Mucosa of rectum (tissue), 2 donors: ENCODE results near the gene NPY1R.

Experiments
- H3K27ac ChIP-seq, 2 donors: one replicate each; pipeline ENCODE4 v1.7.0; 2013; ENCODE audit warnings: inconsistent platforms in 2 of 2, low read depth in 2 of 2, low read length in 2 of 2
- H3K27me3 ChIP-seq, 2 donors: one replicate each; pipeline ENCODE4 v1.7.0; 2013; ENCODE audit warnings: low read length in 2 of 2; ENCODE audit not compliant: control insufficient read depth in 2 of 2, insufficient read depth in 2 of 2
- H3K36me3 ChIP-seq, 2 donors: one replicate each; pipeline ENCODE4 v1.7.0; 2013; ENCODE audit warnings: low read length in 2 of 2; ENCODE audit not compliant: control insufficient read depth in 2 of 2, insufficient read depth in 2 of 2
- H3K4me1 ChIP-seq, 2 donors: one replicate each; pipeline ENCODE4 v1.7.0; 2013; ENCODE audit warnings: low read length in 2 of 2, mild to moderate bottlenecking in 1 of 2; ENCODE audit not compliant: control insufficient read depth in 2 of 2, insufficient read depth in 2 of 2
- H3K4me3 ChIP-seq, 2 donors: one replicate each; pipeline ENCODE4 v1.7.0; 2013; ENCODE audit warnings: low read length in 2 of 2
- H3K9ac ChIP-seq, 2 donors: one replicate each; pipeline ENCODE4 v1.7.0; 2013; ENCODE audit warnings: low read length in 2 of 2, low read depth in 1 of 2, mild to moderate bottlenecking in 1 of 2
- H3K9me3 ChIP-seq, 2 donors: one replicate each; pipeline ENCODE4 v1.7.0; 2013; ENCODE audit warnings: low read length in 2 of 2; ENCODE audit not compliant: control insufficient read depth in 2 of 2
- donor health status: healthy.
- donor health status: Normal muscosa, but diverticular disease.

Gene NPY1R

DNA sequence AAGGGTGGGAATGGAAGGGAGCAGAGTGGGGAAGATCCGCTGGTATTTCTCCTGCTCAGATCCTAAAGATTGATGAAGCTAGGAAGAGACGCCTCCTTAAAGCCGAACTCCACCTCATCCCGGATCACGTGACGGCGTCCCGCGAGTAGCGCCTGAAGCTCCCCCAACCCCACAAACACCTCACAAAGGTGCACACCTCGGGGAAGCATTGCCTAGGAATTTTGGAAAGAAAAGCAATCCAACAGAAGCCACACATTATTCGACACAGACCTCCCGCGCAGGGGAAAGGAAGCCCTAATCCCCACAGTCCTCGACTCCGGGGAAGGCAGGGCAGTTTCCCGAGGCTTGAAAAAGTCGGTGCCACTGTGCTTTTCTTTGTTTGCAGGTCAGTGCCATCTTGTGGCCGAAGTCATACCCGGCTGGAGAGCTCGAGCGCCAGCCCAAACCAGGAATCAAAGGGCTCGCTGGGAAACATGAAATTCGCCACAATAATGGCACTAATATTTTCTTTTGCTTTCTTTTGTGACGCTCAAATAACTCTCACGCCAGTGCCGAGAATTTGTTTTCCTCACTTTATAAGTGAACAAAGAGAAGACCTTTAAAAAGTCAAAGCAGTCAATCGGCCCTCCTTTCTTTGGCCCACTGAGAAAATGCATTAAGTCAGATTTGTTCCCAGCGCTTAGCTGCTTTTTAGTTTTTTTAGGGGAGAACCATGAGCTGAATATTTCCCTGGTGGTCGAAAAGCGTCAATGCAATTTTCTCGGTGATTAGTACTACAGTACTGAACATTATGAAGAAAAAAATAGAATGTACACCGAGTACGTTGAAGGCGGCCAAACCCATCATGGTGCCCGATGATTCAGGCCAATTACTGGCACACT lies at the start of gene NPY1R:
TSS of gene NPY1R (minus strand) at position 71 of the 881 bp plus-strand sequence. CDS start 6,042 bp downstream, outside the sequence.
- no peaks in the 10 kb centered on the region for H3K36me3 ChIP-seq
- no peaks in the 10 kb centered on the region for H3K9me3 ChIP-seq
- peak within 1 kb of the TSS; percentile 47 to 54 for H3K9ac ChIP-seq
- H3K4me3 ChIP-seq = peak within 1 kb of the TSS; percentile 81 to 83
- peaks cover 7% of the 10 kb centered on the region in 2 donors for H3K4me1 ChIP-seq
- peaks cover 0 to 6% of the 10 kb centered on the region in 2 donors for H3K27me3 ChIP-seq
- H3K27ac ChIP-seq = peak within 1 kb of the TSS in 1 of 2 donors; percentile 22

DNA sequence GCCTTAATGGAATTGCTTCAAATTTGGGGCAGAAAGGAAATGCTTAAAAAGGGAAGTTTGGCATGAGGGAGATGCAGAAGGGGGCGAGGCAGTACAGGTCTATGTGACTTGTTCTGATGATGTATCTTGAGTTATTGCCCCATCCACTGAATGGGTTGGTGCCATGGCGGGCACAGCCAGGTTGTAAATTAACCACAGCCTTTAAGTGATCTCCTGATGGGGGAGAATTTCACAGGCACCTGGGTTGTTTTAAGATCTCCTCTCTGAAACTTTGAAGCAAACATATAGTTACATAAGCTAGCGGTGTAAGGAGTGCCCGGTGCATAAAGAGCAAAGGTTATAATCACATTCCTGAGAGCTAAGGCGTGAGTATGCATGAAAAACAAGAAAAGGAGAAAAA lies 48.3 kb upstream of the NPY1R start:
- Histone ChIP-seq H3K9ac (no peak overlapping the region), H3K27me3 (no peaks in the 10 kb centered on the region), H3K27ac (peak overlapping the region in 1 of 2 donors; percentile 1), H3K4me1 (peaks cover 2 to 10% of the 10 kb centered on the region in 2 donors), H3K9me3 (no peaks in the 10 kb centered on the region), H3K36me3 (no peaks in the 10 kb centered on the region), H3K4me3 (no peak overlapping the region)

DNA sequence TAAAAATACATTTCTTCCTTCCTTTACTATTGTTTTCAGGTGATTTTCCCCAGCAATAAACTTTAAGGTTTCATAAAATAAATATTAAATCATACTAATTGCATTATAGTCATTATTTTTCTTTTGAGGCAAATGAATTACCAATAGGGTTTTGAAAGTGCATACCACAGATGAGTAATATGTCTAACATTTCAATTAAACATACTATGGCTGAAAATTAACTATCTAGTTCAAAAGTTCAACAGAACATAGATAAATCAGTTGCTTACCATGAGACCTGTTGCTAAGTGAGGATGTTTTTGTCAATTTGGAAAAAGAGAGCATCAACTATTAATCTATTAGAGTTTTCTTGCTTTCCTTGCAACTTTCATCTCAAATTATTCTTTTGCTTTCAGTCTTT lies 46.3 kb upstream of the NPY1R start:
- H3K4me3 ChIP-seq = no peak overlapping the region
- H3K27me3 ChIP-seq = no peaks in the 10 kb centered on the region
- H3K4me1 ChIP-seq = peaks cover 2 to 11% of the 10 kb centered on the region in 2 donors
- no peak overlapping the region for H3K9ac ChIP-seq
- H3K27ac ChIP-seq = no peak overlapping the region
- H3K9me3 ChIP-seq = no peaks in the 10 kb centered on the region
- no peaks in the 10 kb centered on the region for H3K36me3 ChIP-seq

- Histone ChIP-seq H3K4me3 (no peak overlapping the region), H3K4me1 (peaks cover 0 to 4% of the 10 kb centered on the region in 2 donors), H3K36me3 (no peaks in the 10 kb centered on the region), H3K27me3 (no peaks in the 10 kb centered on the region), H3K9me3 (no peaks in the 10 kb centered on the region), H3K27ac (no peak overlapping the region), H3K9ac (no peak overlapping the region)
These were observed 39.6 kb upstream of the NPY1R start for GRCh38 chr4:163372029-163372428.

- H3K4me3 ChIP-seq = no peak overlapping the region
- no peaks in the 10 kb centered on the region for H3K9me3 ChIP-seq
- no peak overlapping the region for H3K9ac ChIP-seq
- H3K36me3 ChIP-seq = no peaks in the 10 kb centered on the region
- no peak overlapping the region for H3K27ac ChIP-seq
- H3K27me3 ChIP-seq = no peaks in the 10 kb centered on the region
- H3K4me1 ChIP-seq = peaks cover 0 to 3% of the 10 kb centered on the region in 2 donors
These were observed 35.3 kb upstream of the NPY1R start for GRCh38 chr4:163367651-163368050.

DNA sequence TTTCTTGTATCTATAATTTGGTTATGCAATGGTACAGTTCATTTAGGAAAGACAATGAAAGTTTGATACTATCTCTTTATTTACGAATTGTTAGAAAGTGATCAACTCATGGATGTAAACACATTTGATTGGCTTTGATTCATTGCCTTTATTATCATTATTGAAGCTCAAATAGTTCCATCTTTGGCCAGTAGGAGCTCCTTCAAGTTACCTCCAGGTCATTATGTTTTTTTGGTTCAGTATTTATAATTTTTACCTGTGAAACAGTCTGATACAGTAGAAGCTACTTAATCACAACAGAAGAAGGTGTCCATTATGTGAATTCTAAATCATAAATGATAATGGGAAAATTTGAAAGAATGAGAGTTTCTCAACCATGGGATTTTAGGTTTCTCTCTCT lies 23.7 kb upstream of the NPY1R start:
- Histone ChIP-seq H3K27ac (no peak overlapping the region), H3K4me3 (no peak overlapping the region), H3K9ac (no peak overlapping the region)

GRCh38 chr4:163353054-163353453 lies 20.7 kb upstream of the NPY1R start:
- H3K36me3 ChIP-seq = no peaks in the 10 kb centered on the region
- H3K27ac ChIP-seq = no peak overlapping the region
- no peak overlapping the region for H3K9ac ChIP-seq
- H3K27me3 ChIP-seq = no peaks in the 10 kb centered on the region
- no peaks in the 10 kb centered on the region for H3K9me3 ChIP-seq
- H3K4me3 ChIP-seq = no peak overlapping the region
- H3K4me1 ChIP-seq = no peaks in the 10 kb centered on the region

More for the DNA sequence above, 23.7 kb upstream of the NPY1R start:
- no peaks in the 10 kb centered on the region for H3K9me3 ChIP-seq
- H3K27me3 ChIP-seq = no peaks in the 10 kb centered on the region
- H3K4me1 ChIP-seq = no peaks in the 10 kb centered on the region
- no peaks in the 10 kb centered on the region for H3K36me3 ChIP-seq

DNA sequence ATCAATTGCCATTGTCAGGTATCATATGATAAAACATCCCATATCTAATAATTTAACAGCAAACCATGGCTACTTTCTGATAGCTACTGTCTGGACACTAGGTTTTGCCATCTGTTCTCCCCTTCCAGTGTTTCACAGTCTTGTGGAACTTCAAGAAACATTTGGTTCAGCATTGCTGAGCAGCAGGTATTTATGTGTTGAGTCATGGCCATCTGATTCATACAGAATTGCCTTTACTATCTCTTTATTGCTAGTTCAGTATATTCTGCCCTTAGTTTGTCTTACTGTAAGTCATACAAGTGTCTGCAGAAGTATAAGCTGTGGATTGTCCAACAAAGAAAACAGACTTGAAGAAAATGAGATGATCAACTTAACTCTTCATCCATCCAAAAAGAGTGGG lies 18.3 kb upstream of the NPY1R start:
- H3K36me3 ChIP-seq = no peaks in the 10 kb centered on the region
- H3K9me3 ChIP-seq = no peaks in the 10 kb centered on the region
- H3K9ac ChIP-seq = no peak overlapping the region
- H3K4me1 ChIP-seq = no peaks in the 10 kb centered on the region
- no peaks in the 10 kb centered on the region for H3K27me3 ChIP-seq
- no peak overlapping the region for H3K27ac ChIP-seq
- H3K4me3 ChIP-seq = no peak overlapping the region

GRCh38 chr4:163344147-163345125 lies 12.0 kb upstream of the NPY1R start:
- H3K36me3 ChIP-seq = no peaks in the 10 kb centered on the region
- peak overlapping the region; percentile 65 to 69 for H3K4me3 ChIP-seq
- peak overlapping the region in 1 of 2 donors; percentile 38 for H3K9ac ChIP-seq
- H3K4me1 ChIP-seq = peaks cover 0 to 5% of the 10 kb centered on the region in 2 donors
- peaks cover 9 to 14% of the 10 kb centered on the region in 2 donors for H3K27me3 ChIP-seq
- H3K27ac ChIP-seq = no peak overlapping the region
- H3K9me3 ChIP-seq = no peaks in the 10 kb centered on the region
